ENCODE measurements around the gene RPS6KL1. TPM values are rescaled to one million over a fixed set of nuclear protein-coding genes. Genes with fewer than 3 reads are reported as not detected.

RPS6KL1 gene
- total RNA-seq, 1 experiment from 2014 or later, result 5.6 TPM

- DNase-seq (ENCODE audit: extremely low read depth, low read depth), result no peak
Observed at GRCh38 chr14:74915826-74916225, 7.2 kb downstream of the RPS6KL1 start.

- DNase-seq (ENCODE audit: extremely low read depth, low read depth), result no peak
Observed at GRCh38 chr14:74915426-74915825, 7.6 kb downstream of the RPS6KL1 start.

- DNase-seq (ENCODE audit: extremely low read depth, low read depth), result peak; percentile 53
Observed at GRCh38 chr14:74913986-74914573, 9.0 kb downstream of the RPS6KL1 start.

DNA sequence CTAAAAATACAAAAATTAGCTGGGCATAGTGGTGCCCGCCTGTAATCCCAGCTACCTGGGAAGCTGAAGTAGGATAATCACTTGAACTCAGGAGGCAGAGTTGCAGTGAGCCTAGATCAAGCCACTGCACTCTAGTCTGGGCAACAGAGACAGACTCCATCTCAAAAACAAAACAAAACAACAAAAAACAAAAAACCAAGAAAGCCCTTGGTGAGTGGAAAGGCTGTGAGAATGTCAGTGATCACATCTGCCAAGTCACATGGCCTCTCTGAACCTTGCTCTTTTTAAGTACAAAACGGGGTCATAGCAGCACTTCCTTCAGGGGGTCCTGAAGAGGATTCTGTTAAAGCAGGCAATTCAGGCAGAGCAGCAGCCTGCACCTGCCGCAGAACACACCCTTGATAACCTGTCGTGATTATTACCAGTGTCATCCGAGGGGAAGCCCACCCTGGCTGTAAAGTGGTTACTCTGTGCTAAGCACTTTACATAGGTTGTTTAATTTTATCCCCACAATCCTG is 9.6 kb downstream of the RPS6KL1 start:
- DNase-seq (ENCODE audit: extremely low read depth, low read depth), result no peak

DNA sequence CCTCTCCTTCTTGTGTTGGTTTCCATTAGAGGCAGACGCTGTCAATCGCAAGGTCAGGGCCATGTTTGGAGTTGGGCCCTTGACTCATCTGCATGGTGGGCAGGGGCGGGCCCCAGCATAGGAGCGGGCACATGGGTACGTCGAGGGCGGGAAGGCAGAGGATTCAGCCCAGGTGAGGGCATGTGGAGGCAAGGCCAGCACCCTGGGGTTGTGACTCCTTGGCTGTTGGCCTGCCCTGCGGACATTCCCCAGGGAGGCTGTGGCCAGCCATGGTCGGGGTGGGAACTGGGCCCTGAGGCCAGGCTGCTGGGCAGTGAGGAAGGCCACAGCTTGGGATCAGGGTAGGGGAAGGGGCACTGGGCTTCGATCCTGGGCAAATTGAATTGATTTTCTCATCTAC is 10.3 kb downstream of the RPS6KL1 start:
- DNase-seq (ENCODE audit: extremely low read depth, low read depth), result no peak

GRCh38 chr14:74912111-74912510 is 10.9 kb downstream of the RPS6KL1 start:
- DNase-seq (ENCODE audit: extremely low read depth, low read depth), result no peak

DNA sequence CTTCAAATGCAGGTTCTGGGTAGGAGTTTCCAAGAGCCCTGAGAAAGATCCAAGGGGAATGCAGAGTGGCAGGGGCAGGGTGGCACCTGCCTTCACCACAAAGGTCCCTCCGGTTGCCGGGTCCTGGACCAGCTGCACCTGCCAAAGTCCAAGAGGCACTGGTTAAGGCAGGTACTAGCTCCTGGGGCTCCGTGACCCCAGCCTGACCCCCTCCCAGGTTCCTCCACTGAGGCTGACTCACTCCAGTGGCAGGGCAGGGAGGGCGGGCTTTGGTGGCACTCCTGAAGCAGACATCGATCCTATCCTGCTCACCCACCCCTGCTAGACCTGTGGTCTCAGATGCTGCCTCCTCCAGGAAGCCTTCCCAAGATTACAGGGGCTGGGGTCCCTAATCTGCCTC is 11.4 kb downstream of the RPS6KL1 start:
- no peak for DNase-seq (ENCODE audit: extremely low read depth, low read depth)

GRCh38 chr14:74911221-74911620 is 11.8 kb downstream of the RPS6KL1 start:
- no peak for DNase-seq (ENCODE audit: extremely low read depth, low read depth)

GRCh38 chr14:74910556-74910955 is 12.5 kb downstream of the RPS6KL1 start:
- no peak for DNase-seq (ENCODE audit: extremely low read depth, low read depth)

DNA sequence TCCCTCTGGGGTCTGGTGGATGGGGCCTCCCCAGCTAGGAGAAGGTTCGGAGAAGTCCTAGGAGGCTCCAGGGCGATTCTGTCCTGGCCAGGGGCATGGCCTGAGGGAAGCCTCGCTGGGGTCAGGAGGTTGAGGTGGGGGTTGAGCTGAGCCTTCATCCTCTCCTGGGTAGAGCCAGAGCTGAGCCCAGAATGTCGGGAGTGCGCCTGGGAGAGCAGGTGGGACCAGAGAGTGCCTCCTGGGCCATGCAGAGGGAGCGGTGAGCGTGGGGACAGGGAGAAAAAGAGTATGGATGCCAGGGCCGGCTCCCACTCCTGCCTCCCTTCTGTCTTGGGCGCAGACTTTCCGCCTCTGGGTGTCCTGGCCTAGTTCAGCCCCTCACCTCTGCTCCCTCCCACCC is 13.1 kb downstream of the RPS6KL1 start:
- no peak for DNase-seq (ENCODE audit: extremely low read depth, low read depth)

DNA sequence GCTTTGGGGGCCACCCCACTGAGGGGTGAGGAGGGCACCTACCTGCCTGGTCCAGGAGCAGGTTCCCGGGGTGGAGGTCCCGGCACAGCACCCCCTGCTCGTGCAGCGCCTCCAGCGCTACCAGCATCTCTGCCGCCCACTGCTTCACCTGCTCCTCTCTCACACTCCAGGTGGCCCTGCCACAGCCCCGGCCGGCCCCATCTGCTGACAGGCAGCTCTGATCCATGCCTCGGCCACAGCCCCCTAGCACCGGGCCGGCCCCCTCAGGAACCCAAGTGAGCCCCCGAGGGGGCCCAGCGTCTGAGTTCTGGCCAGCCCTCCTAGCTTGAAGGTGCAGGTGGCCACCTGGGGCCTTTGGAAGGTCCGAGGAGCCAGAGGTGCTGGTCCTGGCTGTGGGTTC is 13.6 kb downstream of the RPS6KL1 start:
- DNase-seq (ENCODE audit: extremely low read depth, low read depth), result no peak

- no peak for DNase-seq (ENCODE audit: extremely low read depth, low read depth)
Observed at GRCh38 chr14:74908861-74909341, 14.2 kb downstream of the RPS6KL1 start.

DNA sequence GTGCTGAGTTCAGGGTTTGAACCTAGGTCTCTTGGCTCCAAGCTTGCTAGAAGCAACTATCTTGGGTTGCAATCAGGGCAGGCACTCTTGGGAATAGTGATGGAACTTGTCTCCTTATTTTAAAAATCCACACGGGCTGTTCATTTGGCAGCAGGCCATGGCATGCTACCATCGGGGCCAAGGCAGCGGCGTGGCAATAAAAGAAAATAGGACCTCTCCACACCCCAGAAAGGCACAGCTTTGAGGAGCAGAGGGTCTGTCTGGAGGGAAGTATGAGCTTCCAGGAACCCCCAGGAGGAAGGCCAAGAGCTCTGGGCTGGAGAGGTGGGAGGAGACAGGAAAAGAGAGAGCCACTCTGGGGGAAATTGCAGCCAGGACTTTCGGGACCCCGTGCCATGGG is 15.3 kb downstream of the RPS6KL1 start:
- DNase-seq (ENCODE audit: extremely low read depth, low read depth), result no peak

DNA sequence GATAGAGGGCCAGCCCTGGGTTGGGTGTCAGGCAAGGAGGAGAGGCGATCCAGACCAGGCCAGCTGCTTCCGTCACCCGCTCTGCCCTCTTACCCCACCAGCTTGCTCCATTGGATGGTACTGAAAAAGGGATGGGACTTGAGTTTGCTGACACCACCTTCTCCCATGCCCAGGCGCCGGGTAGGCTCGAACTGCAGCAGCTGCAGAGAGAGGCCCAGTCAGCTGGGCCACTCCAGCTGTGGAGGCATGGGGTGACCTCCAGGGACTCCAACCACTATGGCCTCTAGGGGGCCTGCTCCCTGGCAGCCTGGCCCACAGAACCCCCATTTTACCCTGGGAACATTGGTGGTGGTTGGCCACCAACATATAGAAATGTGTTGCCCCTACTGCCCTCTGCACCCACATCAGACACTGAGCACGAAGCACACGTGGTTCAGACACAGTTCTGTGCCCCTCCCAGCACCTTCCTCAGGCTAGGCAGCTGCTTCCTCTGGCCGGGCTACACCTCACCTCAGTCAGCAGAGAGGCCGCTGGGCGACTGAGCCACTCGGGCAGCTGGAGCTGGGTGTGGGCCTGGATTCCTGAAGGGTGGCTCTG is 16.0 kb downstream of the RPS6KL1 start:
- DNase-seq (ENCODE audit: extremely low read depth, low read depth), result no peak

DNA sequence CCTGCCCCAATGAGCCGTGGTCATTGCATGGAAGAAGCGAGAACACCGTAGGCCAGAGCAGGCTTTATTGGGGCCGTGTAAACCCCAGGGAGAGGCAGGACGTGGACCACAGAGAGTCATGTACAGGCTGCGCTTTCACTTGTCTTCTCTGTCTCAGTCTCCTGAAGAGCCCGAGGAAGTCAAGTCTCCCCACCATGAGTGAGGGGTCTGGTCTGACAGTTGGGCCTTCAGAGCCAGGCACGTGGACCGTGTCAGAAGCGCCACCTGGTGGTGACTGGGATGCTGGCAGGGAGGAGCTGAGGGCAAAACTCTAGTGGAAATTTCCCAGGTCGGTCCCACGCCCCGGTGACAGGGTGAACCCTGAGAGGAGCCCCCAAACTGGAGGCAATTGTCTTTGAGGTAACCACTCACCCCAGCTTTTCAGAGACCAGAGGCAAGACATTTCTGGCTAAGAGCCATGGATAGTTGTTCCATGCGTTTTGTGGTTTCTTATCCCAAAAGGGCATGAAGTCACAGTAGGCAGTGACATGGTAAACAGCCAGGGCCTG is 17.4 kb downstream of the RPS6KL1 start:
- DNase-seq (ENCODE audit: extremely low read depth, low read depth), result peak; percentile 53

GRCh38 chr14:74904635-74905503 is 18.2 kb downstream of the RPS6KL1 start:
- DNase-seq (ENCODE audit: extremely low read depth, low read depth), result no peak

DNA sequence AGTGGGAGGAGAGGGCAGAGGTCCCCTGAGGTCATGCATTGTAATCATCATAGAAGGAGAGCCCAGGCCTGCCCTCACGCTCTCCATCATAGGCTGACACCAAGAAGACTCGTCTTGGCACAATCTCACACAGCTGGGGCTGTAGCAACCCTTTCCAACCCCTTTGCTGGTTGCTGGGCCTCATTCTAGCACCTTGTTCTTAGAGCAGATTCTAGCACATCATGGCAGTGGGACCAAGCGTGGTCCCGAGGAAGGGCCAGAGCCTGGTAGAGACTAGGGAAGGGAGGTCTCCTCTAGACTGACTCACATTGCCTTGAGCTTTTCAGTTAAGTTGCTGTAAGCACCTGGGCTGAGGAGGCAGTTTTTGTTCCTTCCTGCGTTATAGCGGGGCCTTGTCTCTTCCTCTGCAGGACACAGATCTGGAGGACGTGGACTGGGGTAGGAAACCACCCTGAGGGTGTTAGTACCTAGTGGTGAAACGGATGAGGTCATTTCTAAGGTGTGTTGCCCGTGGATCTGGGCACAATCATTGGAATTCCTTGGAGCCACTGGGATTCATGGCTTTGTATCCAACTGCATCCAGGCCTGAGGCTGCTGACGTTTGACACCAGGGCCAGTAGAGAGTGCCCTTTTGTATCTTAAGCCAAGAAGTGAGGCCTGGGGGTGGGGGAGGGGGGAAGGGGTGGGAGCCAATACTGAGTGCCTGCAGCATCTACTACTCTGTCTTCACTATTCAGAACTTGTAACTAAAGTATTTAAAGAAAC is 19.9 kb downstream of the RPS6KL1 start:
- DNase-seq (ENCODE audit: extremely low read depth, low read depth), result no peak

DNA sequence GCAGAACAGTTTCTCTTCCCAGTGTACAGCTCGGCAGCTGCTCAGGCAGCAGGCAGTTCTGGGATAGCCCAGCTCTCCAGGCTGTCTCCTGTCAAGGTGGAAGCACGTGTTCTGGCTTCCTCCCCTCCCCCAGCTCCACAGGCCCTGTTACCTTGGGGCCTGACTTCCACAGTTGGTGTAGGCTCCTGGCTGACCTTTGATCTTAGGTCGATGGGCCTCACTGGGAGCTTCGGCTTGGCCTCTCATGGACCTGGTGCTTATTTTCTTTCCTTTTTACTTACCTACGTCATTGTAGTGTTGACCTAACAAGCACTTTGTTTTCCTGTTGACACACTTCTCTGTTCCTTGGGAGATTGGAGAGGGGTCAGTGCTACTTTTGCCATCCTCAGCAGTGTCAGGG is 24.4 kb downstream of the RPS6KL1 start:
- no peak for DNase-seq (ENCODE audit: extremely low read depth, low read depth)

DNA sequence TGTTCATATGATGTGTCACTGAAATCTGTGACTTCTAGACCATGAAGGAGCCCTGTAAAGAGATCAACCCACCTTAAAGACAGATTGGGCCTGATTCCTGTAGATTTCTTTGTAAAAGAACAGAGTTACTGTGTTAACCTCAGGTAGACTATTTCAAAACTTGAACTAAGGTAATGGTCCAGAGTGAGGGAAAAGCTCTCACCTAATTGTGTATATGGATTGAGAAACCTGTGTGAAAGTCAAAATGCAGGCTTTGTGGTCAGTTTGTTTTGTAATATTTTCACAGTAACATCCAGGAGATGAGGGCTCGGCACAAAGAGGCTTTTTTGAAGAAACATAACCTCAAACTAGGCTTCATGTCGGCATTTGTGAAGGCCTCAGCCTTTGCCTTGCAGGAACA is 25.0 kb downstream of the RPS6KL1 start:
- DNase-seq (ENCODE audit: extremely low read depth, low read depth), result no peak

GRCh38 chr14:74897642-74898041 is 25.4 kb downstream of the RPS6KL1 start:
- DNase-seq (ENCODE audit: extremely low read depth, low read depth), result no peak

DNA sequence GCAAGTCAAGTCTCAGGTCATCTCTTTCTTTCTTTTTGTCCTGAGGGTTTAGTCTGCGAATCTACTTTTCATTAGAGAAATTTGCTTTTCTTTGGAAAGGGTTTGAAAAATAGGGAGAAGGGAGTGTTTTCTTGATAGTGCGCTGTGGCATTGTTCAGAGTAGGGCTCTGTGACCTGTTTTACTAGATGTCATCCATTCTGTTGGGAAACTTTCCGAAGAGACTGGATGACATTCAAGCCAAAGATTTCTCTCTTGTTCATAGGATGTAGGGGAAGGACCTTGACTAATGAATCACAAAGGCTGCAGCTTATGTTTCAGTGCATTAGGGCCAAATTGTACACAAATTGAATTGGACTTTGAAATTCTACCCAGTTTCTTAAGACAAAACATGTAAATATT is 26.7 kb downstream of the RPS6KL1 start:
- DNase-seq (ENCODE audit: extremely low read depth, low read depth), result no peak

Measured in NCI-H460 (cell line).